Measurements from ENCODE around the gene RBBP8NL.

The RBBP8NL gene

DNA sequence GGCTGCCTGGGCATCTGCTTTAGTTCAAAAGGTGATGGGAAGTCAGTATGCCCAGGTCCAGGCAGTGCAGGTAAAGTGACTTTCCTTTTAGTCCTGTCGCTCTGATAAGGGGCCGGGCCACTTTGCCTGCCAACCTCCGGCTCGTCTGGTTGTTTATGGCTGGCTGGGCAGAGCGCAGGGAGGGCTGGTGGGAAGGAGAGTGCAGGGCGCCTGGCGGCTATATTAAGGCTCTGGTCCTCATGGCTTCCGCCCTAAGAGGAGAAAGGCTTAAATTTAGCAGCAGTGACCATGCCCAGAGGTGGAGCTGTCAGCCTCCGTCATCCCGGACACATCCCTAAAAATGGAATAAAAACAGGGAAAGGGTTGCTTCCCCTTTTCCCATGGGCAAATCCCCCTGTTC is 33.8 kb upstream of the RBBP8NL start:
- no peak for DNase-seq

DNA sequence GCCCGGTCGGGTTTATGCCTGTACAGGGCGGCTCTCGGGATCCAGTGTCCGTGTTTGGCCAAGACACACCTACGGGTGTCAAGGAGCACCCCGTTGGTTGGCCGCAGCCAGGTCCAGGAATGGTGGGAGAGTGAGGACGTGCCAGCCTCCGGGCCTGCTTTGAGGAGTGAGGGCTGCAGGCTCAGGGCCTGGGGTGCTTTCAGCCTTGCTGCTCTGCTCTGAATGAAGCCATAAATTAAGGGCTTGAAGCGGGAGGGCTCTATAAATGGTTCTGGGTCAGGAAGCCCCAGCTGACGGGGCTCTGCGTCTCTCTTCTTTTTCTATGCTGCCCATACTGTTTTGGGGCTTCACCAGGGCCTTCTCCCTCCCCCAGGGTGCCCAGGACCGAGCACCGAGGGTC is 33.3 kb upstream of the RBBP8NL start:
- DNase-seq, result no peak

DNA sequence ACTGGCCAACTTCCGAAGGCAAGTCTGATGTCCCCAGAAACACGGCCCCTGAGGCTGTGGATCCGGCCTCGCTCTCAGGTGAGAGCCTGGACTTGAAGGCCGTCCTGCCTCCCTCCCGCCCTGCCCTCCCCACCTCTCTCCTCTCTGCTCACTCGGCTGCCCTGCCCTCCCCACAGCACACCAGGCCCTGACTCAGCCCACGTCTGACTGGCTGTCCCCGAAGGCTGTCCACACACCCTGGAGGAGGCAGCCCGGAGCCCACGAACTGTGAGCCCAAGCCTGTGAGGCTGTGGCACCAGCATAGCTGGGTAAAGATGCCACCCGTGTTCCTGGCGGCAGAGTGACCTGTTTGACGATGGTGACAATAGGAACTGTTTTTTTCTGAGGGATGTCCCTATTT is 32.1 kb upstream of the RBBP8NL start:
- no peak for DNase-seq

DNA sequence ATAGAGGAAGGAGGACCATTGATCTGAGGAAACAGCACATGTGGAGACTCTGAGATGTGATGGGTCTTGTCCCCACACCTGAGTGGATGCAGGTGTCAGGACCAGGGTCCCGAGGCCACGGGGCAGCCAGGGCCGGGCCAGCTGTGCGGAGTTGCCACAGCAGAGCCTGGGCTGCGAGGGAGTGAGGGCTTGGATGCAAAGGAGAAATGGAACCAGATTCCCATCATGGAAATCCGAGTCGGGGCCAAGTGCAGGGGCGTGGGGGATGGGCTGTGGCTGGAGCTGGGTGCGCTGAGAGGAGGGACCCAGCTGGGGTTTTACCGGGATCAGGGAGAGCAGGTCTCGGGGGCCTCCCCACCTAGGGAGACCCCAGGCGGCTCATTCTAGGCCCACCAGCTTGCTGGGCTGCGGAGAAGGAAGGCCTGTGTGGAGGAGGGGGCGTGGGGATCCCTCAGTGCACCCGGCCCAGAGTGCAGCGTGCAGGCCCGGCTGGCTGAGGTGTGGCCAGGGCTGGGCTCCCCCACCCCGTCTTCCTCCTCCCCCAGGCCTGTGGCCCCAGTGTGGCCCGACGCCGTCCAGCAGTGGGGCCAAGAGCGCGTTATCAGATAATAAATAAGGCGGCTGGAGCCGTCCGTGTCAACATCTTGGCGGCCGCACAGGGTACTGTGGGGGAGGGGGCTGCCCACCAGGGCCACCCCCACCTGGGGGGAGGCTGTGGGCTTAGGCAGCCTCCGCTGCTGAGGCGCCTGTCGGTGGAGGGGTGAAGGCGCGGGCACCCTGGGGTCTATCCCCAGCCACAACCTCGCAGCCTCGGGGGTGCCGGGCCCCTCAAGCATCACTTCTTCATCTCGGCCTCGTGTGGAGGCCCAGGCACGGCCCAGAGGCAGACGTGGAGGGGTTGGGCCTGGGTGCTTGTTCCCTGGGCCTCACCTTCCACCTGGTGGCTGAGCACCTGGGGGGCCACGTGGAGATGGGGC is 31.2 kb upstream of the RBBP8NL start:
- no peak for DNase-seq

DNA sequence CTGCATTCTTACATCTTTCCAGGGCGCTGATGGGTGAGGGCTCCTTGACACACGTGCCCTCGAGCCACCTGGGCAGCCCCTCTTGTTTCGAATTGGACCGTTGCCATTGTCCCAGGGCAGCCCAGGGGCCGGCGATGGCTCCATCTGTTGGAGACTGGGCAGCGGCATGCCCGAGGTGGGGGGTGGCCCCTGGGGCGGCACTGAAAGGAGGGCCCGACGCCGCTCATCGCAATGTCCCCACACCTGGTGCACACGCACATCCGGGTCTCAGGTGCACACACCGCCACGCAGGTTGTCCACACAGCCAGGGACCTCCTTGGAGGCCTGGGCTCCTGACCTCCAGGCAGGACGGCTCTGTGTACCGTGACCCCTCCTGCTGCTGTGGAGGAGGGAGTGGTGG is 30.5 kb upstream of the RBBP8NL start:
- DNase-seq, result no peak

DNA sequence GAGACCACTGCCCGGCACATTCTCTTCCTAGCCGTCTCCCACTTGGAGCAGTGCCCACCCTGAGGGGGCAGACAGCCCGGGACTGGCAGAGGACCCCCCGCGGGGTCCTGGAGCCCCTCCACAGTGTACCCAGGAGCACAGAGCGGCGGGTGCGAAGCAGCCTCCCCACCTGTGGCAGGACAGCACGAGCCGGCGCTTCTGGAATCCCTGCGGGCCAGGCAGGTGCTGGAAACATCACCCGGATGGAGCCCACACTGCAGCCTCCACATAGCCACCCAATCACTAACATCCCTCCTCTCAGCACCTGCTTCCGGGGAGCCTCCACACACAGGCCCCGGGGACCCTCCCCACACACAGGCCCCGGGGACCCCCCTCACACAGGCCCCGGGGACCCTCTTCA is 29.8 kb upstream of the RBBP8NL start:
- no peak for DNase-seq

DNA sequence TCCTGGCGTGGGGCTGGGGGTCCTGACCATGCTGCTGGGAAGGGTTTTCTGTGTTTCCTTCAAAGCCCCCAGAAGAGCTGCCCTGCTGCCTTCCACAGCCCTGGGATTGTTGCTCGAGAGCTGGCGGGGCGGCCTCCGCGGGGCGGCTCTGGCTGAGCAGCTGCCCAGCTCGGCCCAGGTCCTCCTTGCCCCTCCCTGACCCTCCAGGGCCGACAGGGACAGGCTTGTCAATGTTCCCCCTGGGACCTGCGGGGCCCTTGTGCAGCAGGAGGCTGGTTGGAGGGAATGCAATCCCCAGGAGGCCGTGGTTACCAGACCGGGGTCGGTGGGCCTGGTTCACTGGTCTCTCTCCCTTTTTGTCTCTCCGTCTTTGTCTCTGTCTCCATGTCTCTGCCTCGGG is 28.6 kb upstream of the RBBP8NL start:
- no peak for DNase-seq

DNA sequence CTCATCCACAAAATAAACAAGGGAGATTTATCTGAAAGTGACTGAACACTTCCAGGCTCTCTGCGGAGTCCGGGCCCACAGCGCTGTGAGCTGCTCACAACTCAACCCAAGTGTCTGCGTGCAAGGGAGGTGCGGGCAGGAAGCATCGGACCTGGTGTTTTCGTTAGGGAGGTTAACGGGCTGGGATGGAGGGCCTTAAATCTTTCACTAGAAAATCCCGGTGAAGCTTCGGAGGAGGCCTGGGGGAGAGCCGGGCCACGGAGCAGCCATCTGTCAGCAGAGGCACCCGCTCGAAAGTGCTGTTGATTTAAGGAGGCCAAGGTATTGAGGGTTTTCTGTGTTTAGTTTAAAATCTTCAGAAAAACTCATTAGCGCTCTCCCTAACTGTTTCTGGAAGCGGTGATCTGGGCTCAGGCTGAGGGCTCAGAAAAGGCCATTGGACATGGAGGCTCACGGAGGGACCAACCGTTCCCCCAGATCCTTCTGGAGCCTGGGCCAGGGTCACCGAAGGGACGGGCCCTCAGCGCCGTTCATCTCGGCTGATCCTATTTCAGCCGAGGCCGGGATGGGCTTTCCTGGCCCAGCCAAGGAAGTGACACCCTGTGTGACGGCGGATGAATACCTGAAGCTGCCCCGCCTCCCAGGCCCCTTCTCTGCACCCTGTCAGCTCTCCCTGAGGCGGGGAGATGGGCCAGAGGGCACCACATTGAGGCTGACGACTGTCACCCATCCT is 27.7 kb upstream of the RBBP8NL start:
- DNase-seq, result no peak

DNA sequence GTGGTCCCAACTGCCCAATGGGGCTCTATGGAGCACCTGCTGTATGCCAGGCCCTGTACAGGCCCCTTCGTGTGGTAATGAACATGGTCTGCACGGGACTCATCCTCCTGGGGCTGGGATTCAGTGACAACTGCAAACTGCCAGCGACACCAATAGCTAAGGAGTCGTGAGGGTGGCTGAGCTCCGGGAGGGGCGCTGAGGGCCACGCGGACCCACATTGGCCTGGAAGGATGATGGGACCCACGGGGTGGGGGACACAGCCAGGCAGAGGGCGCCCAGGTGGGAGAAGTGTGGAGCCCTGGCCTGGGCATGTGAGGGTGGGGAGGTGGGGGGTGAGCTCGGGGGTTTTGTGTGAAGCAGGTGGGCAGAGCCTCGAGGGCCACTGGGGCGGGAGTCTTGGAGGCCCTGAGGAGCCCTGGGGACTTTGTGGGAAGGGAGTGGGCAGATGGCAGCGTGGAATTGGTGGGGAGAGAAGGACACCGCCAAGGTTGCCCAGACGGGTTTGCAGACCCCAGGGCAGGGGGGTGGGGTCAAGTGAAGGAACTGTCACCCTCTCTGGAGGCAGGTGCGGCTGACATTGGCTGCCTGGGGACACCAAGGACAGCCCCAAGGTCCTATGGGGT is 26.0 kb upstream of the RBBP8NL start:
- DNase-seq, result no peak

DNA sequence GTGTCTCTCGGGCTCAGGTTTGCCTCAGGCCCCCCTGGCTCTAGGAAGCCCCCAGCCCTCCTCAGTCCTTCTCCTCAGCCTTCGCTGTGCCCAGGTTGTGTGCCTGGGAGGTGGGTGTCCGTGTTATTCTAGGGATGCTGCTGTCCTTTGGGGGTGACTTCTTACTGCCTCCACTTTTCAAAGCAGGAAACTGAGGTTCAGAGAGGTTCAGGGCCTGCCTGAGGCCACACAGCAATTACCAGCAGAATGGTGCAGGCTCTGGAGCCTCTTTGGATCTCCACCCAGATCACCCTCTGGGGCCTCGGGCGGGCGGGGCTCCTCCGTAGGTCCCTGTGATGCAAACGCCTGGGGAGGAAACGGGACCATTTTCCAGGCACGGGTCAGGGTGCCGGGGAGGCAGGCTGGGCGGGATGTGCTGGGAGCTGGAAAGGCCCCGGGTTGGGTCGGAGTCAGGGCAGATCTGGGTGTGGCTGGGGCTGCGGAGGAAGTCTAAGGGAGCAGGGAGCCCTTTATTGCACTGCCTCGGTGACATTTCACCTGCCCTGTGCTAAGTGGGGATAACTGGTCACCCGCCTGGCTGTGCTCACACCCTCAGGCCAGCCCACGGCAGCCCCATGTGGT is 25.2 kb upstream of the RBBP8NL start:
- DNase-seq, result no peak

DNA sequence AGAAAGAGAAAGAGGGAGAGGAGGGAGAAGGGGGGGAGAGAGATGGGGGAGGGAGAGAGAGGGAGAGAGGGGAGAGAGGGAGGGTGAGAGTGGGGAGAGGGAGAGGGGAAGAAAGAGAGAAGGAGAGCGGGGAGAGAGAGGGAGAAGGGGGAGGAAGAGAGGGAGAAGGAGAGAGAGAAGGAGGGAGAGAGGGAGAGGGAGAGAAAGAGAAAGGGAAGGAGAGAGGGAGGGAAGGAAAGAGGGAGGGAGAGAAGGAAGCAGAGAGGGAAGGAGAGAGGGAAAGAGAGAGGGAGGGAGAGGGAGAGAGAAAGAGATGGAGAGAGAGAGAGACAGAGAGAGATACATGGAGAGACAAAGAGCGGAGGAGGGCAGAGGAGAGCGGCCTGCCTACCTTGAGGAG is 24.6 kb upstream of the RBBP8NL start:
- no peak for DNase-seq

DNA sequence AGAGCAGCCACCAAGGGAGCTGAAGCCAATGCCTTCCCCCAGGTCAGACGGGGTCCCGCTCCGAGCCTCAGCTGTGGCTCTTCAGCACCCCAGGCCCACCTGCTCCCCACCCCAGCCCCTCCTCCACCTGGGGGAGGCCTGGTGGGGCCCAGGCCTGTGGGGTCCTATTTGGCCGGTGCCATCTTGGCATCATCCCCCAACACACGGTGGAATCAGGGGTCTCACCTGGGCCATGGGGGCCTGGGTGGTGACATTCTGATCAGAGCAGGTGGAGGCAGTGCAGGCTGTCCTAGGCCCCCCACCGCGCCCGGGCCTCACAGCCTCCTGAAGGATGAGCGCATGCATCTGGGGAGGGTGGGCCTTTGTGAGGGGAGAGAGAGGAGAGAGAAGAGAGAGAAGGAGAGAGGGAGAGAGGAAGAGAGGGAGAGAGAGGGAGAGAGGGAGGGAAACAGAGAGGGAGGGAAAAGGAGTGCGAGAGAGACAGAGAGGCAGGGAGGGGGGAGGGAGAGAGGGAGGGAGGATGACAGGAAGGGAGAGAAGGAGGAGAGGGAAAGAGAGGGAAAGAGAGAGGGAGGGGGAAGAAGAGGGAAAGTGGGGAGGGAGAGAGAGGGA is 23.9 kb upstream of the RBBP8NL start:
- no peak for DNase-seq

DNA sequence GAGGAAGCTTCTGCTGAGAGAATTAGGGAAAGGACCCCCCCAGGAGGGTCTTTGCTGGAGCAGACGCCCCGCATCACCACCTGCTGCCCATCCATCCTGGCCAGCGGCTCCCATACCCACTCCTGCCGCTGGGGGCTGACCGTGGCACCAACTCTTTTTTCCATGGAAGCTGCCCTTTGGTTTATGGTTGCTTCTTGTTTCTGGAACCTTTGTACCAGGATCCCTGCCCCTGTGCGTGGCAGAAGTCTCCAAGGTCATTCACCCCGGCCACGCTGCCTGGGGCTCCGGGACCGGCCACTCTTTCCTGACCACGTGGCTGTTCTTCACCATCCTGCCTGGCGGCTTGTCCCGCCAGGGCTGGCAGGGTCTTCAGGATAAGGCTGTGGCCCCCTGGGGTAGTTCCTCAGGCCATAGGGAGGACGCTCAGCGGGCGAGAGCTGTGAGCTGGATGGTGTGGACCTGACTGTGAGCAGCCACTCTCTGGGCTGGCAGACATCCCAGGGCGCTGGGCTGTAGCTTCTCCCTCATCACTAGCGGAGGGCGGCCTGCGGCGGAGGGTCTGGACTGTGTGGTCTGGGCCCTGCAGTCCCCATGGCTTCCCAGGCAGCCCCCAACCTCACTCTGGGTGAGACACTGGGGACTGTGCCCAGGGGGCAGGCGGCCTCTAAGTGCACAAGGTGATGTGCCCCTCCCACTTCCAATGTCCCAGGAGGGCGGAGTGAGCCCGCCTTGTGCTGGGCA is 22.8 kb upstream of the RBBP8NL start:
- no peak for DNase-seq

DNA sequence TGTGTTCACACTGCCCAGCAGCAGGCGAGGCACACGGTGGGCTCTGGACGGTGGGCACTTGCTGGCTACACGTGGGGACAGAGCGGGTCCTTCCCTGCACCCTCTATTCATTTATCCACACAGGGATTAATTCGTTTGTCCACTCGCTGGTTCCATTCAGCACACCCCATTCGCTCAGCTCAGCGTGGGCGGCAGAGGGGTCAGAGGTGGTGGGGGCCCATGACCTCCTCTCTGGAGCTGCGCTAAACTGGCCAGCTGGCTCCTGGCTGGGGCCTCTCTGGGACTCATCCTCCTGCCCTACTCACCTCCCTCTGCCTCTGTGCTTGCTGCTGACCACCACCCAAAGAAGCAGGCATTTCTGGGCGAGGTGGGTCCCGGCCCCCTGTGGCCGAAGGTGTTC is 21.4 kb upstream of the RBBP8NL start:
- DNase-seq, result no peak

DNA sequence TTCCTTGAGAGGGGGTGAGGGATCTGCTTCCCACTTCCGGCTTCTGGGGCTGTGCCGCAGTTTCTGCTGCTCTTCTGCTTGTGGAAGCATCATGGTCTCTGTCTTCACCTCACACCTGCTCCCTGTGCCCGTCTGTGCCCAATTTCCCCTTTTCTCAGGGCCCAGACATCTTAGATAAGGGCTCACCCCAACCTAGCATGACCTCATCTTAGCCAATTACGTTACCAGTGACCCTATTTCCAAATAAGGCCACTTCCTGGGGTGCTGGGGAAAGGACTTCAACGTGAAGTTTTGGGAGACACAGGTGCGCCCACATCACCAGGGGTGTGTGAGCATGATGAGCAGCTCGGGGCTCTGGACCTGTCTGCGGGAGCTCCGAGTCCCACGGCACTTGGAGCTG is 20.7 kb upstream of the RBBP8NL start:
- DNase-seq, result no peak

DNA sequence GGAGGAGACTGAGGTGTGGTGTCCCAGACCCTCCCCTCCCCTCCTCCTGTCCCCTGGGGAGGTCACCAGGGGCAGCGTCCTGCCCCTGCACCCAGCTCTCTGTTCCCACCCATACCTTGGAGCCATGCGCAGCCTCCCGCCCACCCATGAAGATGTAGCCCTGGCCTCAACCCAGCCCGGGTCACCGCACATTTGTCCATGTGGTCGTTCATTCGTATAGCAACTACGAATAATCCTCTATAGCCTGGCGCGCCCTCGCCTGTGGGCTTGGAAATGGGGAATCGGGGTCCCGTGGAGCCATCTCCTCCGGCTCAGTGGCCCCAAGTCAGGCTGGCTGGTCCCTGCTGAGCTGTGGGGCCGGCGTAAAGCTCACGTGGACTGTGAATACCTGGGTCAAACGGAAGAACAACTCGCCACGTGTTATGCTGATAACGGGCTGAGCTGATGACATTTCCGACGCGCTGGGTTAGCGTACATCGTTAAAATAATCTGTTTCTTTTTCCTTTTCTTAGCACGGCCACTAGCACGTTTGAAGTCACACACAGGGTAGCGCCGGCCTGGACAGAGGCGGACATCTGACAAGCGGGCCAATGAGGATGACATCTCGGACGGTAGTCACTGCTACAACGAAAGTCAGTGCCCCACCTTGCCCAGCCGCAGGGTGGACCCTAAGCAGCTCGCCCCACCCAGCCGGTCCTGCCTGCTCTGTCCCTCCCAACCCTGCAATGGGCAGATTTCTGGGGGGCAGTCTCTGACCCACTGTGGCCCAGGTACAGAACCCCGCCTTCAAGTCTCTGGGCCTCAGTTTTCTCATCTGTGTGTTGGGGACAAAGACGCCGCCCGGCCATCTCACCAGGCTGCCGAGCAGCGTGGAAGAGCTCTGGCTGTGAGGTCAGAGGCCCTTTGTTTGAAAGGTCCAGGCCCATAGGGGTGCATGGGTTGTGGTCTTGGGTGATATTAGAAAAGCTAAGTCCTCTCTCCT is 19.8 kb upstream of the RBBP8NL start:
- DNase-seq, result no peak

DNA sequence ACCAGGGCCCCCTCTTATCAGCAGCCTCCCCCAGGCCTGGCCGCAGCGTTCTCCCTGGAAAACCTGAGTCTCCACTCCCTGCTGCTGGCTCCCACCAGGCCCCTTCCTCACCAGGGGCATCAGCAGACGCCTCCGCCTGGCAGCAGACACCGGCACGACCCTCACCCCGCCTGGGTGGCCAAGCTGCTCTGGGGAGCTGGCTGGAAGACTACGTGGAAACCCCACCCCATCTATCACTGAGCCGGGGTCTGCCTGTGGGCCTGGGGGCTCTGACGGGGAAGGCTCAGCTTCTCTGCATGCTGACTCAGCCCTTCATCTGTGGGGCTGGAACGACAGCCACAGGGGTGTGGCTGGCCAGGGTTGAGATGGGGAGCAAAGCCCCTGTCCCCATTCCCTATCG is 19.1 kb upstream of the RBBP8NL start:
- no peak for DNase-seq

DNA sequence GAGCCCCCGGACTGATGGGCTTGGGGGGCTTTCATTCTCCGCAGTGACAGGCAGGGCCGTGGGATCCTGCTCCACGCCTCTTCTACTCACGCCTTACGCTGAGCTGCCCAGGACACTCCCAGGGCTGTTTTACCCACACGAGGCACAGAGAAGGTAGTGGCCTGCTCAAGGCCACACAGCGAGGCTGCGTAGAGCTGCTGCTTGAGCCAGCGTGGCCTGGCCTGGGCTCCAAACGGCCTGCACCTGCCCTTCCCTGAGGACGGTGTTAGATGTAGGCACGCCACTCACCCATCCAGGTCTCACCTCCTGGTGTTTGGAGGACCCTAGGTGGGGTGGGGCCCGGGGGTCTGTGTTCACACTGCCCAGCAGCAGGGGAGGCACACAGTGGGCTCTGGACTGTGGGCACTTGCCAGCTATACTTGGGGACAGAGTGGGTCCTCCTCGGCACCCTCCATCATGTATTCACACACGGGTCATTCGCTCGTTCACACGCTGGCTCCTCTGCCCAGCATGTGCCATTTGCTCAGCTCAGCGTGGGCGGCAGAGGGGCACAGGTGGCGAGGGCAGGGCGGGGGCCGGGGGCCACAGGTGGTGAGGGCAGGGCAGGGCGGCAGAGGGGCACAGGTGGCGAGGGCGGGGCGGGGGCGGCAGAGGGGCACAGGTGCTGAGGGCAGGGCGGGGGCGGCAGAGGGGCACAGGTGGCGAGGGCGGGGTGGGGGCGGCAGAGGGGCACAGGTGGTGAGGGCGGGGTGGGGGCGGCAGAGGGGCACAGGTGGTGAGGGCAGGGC is 18.4 kb upstream of the RBBP8NL start:
- no peak for DNase-seq

DNA sequence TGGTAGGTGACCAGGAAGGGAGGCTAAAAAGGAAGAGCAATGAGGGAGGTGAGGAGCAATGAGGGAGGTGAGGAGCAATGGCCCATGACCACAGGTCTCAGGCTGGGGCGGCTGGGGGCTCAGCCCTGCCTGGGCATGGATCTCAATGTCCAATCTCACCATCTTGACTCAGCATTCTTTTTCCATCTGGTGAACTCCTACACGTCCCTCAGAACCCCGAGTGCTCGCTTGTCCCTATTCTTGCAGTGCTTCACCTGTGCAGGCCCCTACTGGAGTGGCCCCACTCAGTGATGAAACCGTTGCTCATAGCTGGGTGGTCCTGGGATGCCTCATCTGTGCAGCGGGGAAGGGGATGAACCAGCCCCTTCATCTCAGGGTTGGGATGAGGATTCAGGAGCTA is 16.9 kb upstream of the RBBP8NL start:
- no peak for DNase-seq

DNA sequence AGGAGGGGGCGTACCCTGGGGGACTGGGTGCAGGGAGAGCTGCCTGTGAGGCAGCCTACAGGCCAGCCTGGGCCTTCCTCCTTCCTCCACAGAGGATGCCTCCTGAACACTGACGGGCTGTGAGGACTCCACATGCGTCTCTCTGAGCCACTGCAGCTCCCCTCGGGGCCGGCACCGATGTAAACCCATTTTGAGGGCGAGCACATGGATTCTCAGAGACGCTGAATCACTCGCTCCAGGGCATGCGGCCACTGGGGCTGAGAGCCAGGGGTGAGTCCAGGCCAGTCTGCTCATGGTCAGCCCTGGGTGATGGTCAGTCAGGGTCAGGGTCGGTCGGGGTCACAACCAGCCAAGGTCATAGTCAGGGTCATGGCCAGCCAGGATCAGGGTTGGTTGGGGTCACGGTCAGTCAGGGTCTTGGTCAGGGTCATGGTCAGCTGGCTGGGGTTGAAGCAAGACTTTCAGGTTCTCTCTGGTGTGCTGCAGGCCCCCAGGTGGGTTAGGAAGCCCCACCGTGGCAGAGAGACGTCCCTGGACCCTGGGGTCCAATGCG is 14.7 kb upstream of the RBBP8NL start:
- DNase-seq, result no peak
